ENCODE data around the gene CHFR.
"Not testable (repeated sequence)": the region's sequence is repeated elsewhere in the genome, so short reads cannot be mapped to it uniquely, and the experiment has no call there.

The CHFR gene

GRCh38 chr12:132809391-132809790 is 78.0 kb downstream of the CHFR start:
- DNase-seq = not testable (repeated sequence)

GRCh38 chr12:132807295-132808092 is 79.9 kb downstream of the CHFR start:
- no peak for DNase-seq

GRCh38 chr12:132806857-132807256 is 80.5 kb downstream of the CHFR start:
- DNase-seq = no peak

- no peak for DNase-seq
These were observed 83.0 kb downstream of the CHFR start for GRCh38 chr12:132804426-132804861.

- DNase-seq = no peak
These were observed 83.5 kb downstream of the CHFR start for GRCh38 chr12:132803888-132804287.

GRCh38 chr12:132803125-132803524 is 84.3 kb downstream of the CHFR start:
- DNase-seq = no peak

- no peak for DNase-seq
These were observed 85.7 kb downstream of the CHFR start for GRCh38 chr12:132801741-132802140.

- no peak for DNase-seq
These were observed 88.6 kb downstream of the CHFR start for GRCh38 chr12:132798836-132799235.

- DNase-seq = no peak
These were observed 89.4 kb downstream of the CHFR start for GRCh38 chr12:132797820-132798570.

GRCh38 chr12:132795847-132796246 is 91.6 kb downstream of the CHFR start:
- DNase-seq = no peak

GRCh38 chr12:132791940-132792339 is 95.5 kb downstream of the CHFR start:
- DNase-seq = not testable (repeated sequence)

GRCh38 chr12:132789099-132789471 is 98.3 kb downstream of the CHFR start:
- no peak for DNase-seq

GRCh38 chr12:132788375-132789098 is 98.9 kb downstream of the CHFR start:
- no peak for DNase-seq

GRCh38 chr12:132787877-132788276 is 99.5 kb downstream of the CHFR start:
- no peak for DNase-seq

- no peak for DNase-seq
These were observed 101.2 kb downstream of the CHFR start for GRCh38 chr12:132786192-132786591.

- no peak for DNase-seq
These were observed 102.8 kb downstream of the CHFR start for GRCh38 chr12:132784580-132784979.

- no peak for DNase-seq
These were observed 103.4 kb downstream of the CHFR start for GRCh38 chr12:132783917-132784531.
